ENCODE data around the gene WDR45B. TPM values are rescaled to one million over a fixed set of nuclear protein-coding genes. Genes with fewer than 3 reads are reported as not detected.

Gene WDR45B
- total RNA-seq, 1 experiment from 2014 or later, result 110 TPM

DNA sequence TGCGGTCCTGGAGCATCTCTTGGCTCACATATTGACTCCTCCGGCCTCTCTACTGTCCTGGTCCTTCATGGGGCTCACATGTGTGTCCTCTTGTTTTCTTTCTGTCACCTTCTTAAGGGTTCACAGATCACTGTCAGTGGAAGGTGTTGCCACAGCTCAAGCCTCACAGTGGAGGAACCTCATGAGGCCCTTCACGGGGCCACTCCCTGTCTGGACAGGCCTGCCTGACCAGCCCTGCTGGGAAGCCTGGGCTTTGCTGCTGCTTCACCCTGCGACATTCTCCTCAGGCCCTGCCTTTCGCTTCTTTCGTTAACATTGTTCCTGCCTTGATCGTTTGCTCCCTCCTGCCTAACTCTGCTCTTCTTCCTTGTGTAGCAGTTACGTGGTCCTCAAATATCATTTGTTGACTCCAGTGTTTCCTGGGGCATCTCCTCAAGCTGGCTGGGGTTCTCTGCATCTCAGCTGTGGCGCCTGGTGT lies 55.9 kb downstream of the WDR45B start:
- Mint-ChIP-seq H3K4me3 (peak overlapping the region in 1 of 2 experiments; percentile 33; a peak in 1 of 5 replicates), H3K4me1 (peaks cover 4 to 10% of the 10 kb centered on the region in 2 experiments; a peak in 3 of 4 replicates), H3K9me3 (no peaks in the 10 kb centered on the region), H3K27me3 (ENCODE audit: low read depth) (no peaks in the 10 kb centered on the region; the same call in 1 of the 2 replicates), H3K36me3 (ENCODE audit: insufficient read depth in 1 of 3, low read depth in 3 of 3) (peaks cover 29 to 67% (median 58%) of the 10 kb centered on the region in 3 experiments; a peak in 6 of 7 replicates), H3K27ac (peak overlapping the region in 2 of 3 experiments; percentile 80 to 95; a peak in 6 of 7 replicates)
- Histone ChIP-seq H3K27me3 (ENCODE audit: insufficient read depth, low read length) (no peaks in the 10 kb centered on the region), H3K23ac (ENCODE audit: insufficient read length, low read depth, low read length) (no peak overlapping the region), H2BK5ac (ENCODE audit: insufficient read length, low read length) (no peak overlapping the region), H2BK120ac (ENCODE audit: low read depth, low read length, poor library complexity, severe bottlenecking) (no peak overlapping the region), H4K20me1 (ENCODE audit: control insufficient read depth, insufficient read depth, insufficient read length) (no peaks in the 10 kb centered on the region), H2BK15ac (ENCODE audit: low read depth, low read length) (no peak overlapping the region), H3K4me2 (ENCODE audit: insufficient read depth, insufficient read length, low read length) (no peak overlapping the region), H2BK20ac (ENCODE audit: low read depth, low read length, poor library complexity, severe bottlenecking) (no peak overlapping the region), H3K79me1 (ENCODE audit: insufficient read depth, low read depth, low read length, poor library complexity, severe bottlenecking) (peaks cover 2% of the 10 kb centered on the region), H3K14ac (ENCODE audit: insufficient read depth, low read length) (no peak overlapping the region), H3K23me2 (ENCODE audit: insufficient read length, low read depth, low read length, poor library complexity, severe bottlenecking) (no peaks in the 10 kb centered on the region), H4K5ac (ENCODE audit: insufficient read length, low read depth, low read length) (no peak overlapping the region), H3K4me1 (ENCODE audit: insufficient read depth, low read length) (no peaks in the 10 kb centered on the region), H3K9ac (ENCODE audit: extremely low read depth, insufficient read length, low read length) (no peak overlapping the region), H2AK5ac (ENCODE audit: insufficient read length, low read length) (no peak overlapping the region), H4K8ac (replicated peaks; ENCODE audit: insufficient read length, low read depth, low read length) (no peak overlapping the region), H3K27ac (ENCODE audit: insufficient read length, low read depth, low read length) (no peak overlapping the region), H3K56ac (ENCODE audit: insufficient read length, low read depth, low read length) (no peak overlapping the region), H3K79me2 (ENCODE audit: insufficient read depth, low read length) (no peaks in the 10 kb centered on the region), H4K91ac (ENCODE audit: insufficient read length, low read depth, low read length) (no peak overlapping the region), H2AFZ (ENCODE audit: low read length) (no peak overlapping the region), H3K9me3 (ENCODE audit: control insufficient read depth, low read depth, low read length) (no peaks in the 10 kb centered on the region), H3K4ac (ENCODE audit: low read depth, low read length) (no peak overlapping the region), H3K18ac (ENCODE audit: insufficient read length, low read depth, low read length) (no peak overlapping the region), H3T11ph (ENCODE audit: low read length) (no peak overlapping the region), H2BK12ac (ENCODE audit: insufficient read length, low read depth, low read length) (no peak overlapping the region)
- no CpG with 5 or more reads among the region's 9 CpGs for whole genome bisulfite sequencing (ENCODE audit: extremely low coverage, insufficient read length, low lambda C conversion rate)
- DNase-seq, result no peak
- TF ChIP-seq, protein P1, sequence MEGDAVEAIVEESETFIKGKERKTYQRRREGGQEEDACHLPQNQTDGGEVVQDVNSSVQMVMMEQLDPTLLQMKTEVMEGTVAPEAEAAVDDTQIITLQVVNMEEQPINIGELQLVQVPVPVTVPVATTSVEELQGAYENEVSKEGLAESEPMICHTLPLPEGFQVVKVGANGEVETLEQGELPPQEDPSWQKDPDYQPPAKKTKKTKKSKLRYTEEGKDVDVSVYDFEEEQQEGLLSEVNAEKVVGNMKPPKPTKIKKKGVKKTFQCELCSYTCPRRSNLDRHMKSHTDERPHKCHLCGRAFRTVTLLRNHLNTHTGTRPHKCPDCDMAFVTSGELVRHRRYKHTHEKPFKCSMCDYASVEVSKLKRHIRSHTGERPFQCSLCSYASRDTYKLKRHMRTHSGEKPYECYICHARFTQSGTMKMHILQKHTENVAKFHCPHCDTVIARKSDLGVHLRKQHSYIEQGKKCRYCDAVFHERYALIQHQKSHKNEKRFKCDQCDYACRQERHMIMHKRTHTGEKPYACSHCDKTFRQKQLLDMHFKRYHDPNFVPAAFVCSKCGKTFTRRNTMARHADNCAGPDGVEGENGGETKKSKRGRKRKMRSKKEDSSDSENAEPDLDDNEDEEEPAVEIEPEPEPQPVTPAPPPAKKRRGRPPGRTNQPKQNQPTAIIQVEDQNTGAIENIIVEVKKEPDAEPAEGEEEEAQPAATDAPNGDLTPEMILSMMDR (conservative IDR thresholded peaks at IDR 0.05), result no peak
